ENCODE results near the gene MTCH1. TPM values are rescaled to one million over a fixed set of nuclear protein-coding genes. Genes with fewer than 3 reads are reported as not detected.
A peak's percentile ranks its signal among the peaks of the same experiment; 100 is the strongest.

MTCH1 gene
- total RNA-seq, 1 experiment from 2014 or later: 78.2 TPM

- no peaks in the 10 kb centered on the region for H3K36me3 Mint-ChIP-seq (ENCODE audit: insufficient read depth, unreplicated experiment)
Observed at GRCh38 chr6:36958775-36959554, 27.0 kb downstream of the MTCH1 start.

DNA sequence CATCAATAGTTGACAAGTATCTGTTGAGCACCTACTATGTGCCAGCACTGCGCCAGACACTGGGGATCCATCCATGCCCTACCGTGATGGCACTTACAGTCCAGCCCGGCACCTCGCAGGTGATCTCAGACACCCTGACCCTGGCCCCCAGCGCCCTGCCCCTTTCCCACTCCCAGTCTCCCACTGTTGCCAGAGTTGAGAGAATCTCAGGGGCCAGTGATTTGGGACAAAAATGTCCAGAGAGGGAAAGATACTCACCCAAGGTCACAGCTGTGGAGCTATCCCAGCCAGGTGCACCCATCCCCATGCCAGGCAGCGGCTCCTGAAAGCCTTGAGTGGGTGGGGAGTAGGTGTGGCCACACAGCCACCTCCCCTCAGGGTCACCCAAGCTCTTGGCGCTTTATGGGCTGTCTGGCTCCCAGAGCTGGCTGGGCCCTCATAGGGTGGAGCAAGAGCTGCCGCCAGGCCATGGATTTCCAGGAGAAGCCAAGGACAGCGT lies 28.2 kb downstream of the MTCH1 start:
- H3K36me3 Mint-ChIP-seq (ENCODE audit: insufficient read depth, unreplicated experiment): no peaks in the 10 kb centered on the region
- TF ChIP-seq, protein P1, sequence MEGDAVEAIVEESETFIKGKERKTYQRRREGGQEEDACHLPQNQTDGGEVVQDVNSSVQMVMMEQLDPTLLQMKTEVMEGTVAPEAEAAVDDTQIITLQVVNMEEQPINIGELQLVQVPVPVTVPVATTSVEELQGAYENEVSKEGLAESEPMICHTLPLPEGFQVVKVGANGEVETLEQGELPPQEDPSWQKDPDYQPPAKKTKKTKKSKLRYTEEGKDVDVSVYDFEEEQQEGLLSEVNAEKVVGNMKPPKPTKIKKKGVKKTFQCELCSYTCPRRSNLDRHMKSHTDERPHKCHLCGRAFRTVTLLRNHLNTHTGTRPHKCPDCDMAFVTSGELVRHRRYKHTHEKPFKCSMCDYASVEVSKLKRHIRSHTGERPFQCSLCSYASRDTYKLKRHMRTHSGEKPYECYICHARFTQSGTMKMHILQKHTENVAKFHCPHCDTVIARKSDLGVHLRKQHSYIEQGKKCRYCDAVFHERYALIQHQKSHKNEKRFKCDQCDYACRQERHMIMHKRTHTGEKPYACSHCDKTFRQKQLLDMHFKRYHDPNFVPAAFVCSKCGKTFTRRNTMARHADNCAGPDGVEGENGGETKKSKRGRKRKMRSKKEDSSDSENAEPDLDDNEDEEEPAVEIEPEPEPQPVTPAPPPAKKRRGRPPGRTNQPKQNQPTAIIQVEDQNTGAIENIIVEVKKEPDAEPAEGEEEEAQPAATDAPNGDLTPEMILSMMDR (IDR thresholded peaks at IDR 0.05; ENCODE audit: unreplicated experiment): no peak
- no peak for DNase-seq (ENCODE audit: unreplicated experiment)
- no peaks in the 10 kb centered on the region for H3K9me3 Mint-ChIP-seq (ENCODE audit: unreplicated experiment)
- CTCF ChIA-PET: no interaction called here
- no TSS peak for BruUV-seq (replicated peaks)
- no peak overlapping the region for H3K4me3 Mint-ChIP-seq (ENCODE audit: unreplicated experiment)
- peaks cover 33% of the 10 kb centered on the region for H3K4me1 Mint-ChIP-seq (ENCODE audit: insufficient read depth, unreplicated experiment)
- intact Hi-C loops (cut with micrococcal nuclease): no loop called here
- no peak overlapping the region for H3K27ac Mint-ChIP-seq (ENCODE audit: low read depth, unreplicated experiment)
- no peaks in the 10 kb centered on the region for H3K27me3 Mint-ChIP-seq (ENCODE audit: insufficient read depth, unreplicated experiment)
- POLR2A ChIA-PET: no interaction called here

More at GRCh38 chr6:36958775-36959554, 27.0 kb downstream of the MTCH1 start:
- POLR2A ChIA-PET: interaction anchor here (1.5 to 1.7 kb wide), 2 partner anchors 10 to 84 kb away, joined by 5 read pairs; partner anchors contain the start of gene PPIL1
- H3K27ac Mint-ChIP-seq (ENCODE audit: low read depth, unreplicated experiment): no peak overlapping the region
- DNase-seq (ENCODE audit: unreplicated experiment): no peak
- CTCF ChIA-PET: no interaction called here
- H3K27me3 Mint-ChIP-seq (ENCODE audit: insufficient read depth, unreplicated experiment): no peaks in the 10 kb centered on the region
- H3K4me1 Mint-ChIP-seq (ENCODE audit: insufficient read depth, unreplicated experiment): peaks cover 41% of the 10 kb centered on the region
- H3K9me3 Mint-ChIP-seq (ENCODE audit: unreplicated experiment): no peaks in the 10 kb centered on the region
- no peak overlapping the region for H3K4me3 Mint-ChIP-seq (ENCODE audit: unreplicated experiment)
- no TSS peak for BruUV-seq (replicated peaks)
- intact Hi-C loops (cut with micrococcal nuclease): no loop called here
- TF ChIP-seq, protein P1 (IDR thresholded peaks at IDR 0.05; ENCODE audit: unreplicated experiment): no peak

- H3K36me3 Mint-ChIP-seq (ENCODE audit: insufficient read depth, unreplicated experiment): no peaks in the 10 kb centered on the region
- H3K27ac Mint-ChIP-seq (ENCODE audit: low read depth, unreplicated experiment): no peak overlapping the region
- BruUV-seq (replicated peaks): no TSS peak
- CTCF ChIA-PET: interaction anchor here (0.8 to 0.9 kb wide), 3 partner anchors 9 to 253 kb away, joined by 3 read pairs; no protein-coding TSS in a partner anchor
- no peaks in the 10 kb centered on the region for H3K9me3 Mint-ChIP-seq (ENCODE audit: unreplicated experiment)
- TF ChIP-seq, protein P1 (IDR thresholded peaks at IDR 0.05; ENCODE audit: unreplicated experiment): no peak
- no peak overlapping the region for H3K4me3 Mint-ChIP-seq (ENCODE audit: unreplicated experiment)
- intact Hi-C loops (cut with micrococcal nuclease): no loop called here
- H3K4me1 Mint-ChIP-seq (ENCODE audit: insufficient read depth, unreplicated experiment): peaks cover 31% of the 10 kb centered on the region
- DNase-seq (ENCODE audit: unreplicated experiment): no peak
- no peaks in the 10 kb centered on the region for H3K27me3 Mint-ChIP-seq (ENCODE audit: insufficient read depth, unreplicated experiment)
- POLR2A ChIA-PET: interaction anchor here (0.7 to 1.8 kb wide), 8 partner anchors 9 to 316 kb away, joined by 3 to 8 read pairs (median 3); partner anchors contain the start of gene MTCH1
Observed at GRCh38 chr6:36956446-36956820, 29.6 kb downstream of the MTCH1 start.

DNA sequence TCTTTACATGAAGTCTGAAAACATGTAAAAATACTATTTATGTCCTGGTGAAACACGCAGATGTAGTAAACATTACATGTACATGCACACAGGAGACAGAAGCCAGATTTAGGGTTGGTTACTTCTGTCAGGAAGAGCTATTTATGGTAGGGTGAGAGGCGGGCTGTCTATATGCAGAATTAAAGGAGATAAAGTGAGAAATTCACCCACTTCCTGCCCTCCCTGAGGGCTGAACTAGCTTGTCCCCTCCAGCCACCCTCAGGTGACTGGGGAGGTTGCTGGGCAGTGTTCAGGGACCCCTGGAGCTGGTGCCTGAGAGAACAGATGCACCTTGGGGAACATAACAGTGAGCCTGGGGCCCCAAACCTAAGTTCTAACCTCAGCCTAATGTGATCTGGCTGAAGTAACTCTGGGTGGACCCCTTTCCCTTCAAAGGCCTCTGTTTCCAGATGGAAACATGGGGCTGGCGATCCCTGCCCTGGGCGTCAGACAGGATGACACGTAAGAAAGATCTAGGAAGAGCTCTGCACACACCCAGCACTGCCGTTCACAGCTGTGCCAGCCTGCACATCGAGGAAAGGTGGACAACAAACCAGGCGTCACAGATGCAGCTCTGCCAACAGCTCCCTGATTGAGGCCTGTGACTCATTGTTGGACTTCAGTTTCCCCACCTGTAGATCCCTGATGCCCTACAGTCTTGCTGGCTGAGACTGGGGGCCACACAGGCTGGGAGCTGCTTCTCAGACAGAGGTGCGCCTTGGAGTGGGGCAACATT lies 30.1 kb downstream of the MTCH1 start:
- H3K4me1 Mint-ChIP-seq (ENCODE audit: insufficient read depth, unreplicated experiment): peaks cover 25% of the 10 kb centered on the region
- intact Hi-C loops (cut with micrococcal nuclease): no loop called here
- TF ChIP-seq, protein P1 (IDR thresholded peaks at IDR 0.05; ENCODE audit: unreplicated experiment): no peak
- peak overlapping the region; percentile 61 for H3K27ac Mint-ChIP-seq (ENCODE audit: low read depth, unreplicated experiment)
- ChIA-PET POLR2A (interaction anchor here (0.6 to 1.8 kb wide), 10 partner anchors 8 to 315 kb away, joined by 3 to 8 read pairs (median 3); partner anchors contain the start of gene MTCH1), CTCF (interaction anchor here (0.9 kb wide), 2 partner anchors 9 to 46 kb away, joined by 3 read pairs; no protein-coding TSS in a partner anchor)
- DNase-seq (ENCODE audit: unreplicated experiment): peak; percentile 80
- H3K4me3 Mint-ChIP-seq (ENCODE audit: unreplicated experiment): no peak overlapping the region
- no peaks in the 10 kb centered on the region for H3K9me3 Mint-ChIP-seq (ENCODE audit: unreplicated experiment)
- no peaks in the 10 kb centered on the region for H3K27me3 Mint-ChIP-seq (ENCODE audit: insufficient read depth, unreplicated experiment)
- H3K36me3 Mint-ChIP-seq (ENCODE audit: insufficient read depth, unreplicated experiment): no peaks in the 10 kb centered on the region
- BruUV-seq (replicated peaks): no TSS peak

Measured in MCF 10A (cell line).